ENCODE measurements around the gene NDUFB3.

NDUFB3 gene

GRCh38 chr2:201128933-201129505, 57.2 kb downstream of the NDUFB3 start:
- Mint-ChIP-seq H3K9me3 (no peaks in the 10 kb centered on the region), H3K36me3 (ENCODE audit: low read depth) (peaks cover 61% of the 10 kb centered on the region), H3K4me1 (ENCODE audit: low read depth) (peaks cover 69% of the 10 kb centered on the region), H3K4me3 (peak overlapping the region; percentile 86), H3K27ac (peak overlapping the region; percentile 96), H3K27me3 (ENCODE audit: low read depth) (no peaks in the 10 kb centered on the region)

- no peaks in the 10 kb centered on the region for H3K9me3 Mint-ChIP-seq
- no peaks in the 10 kb centered on the region for H3K27me3 Mint-ChIP-seq (ENCODE audit: low read depth)
- peaks cover 59% of the 10 kb centered on the region for H3K4me1 Mint-ChIP-seq (ENCODE audit: low read depth)
- H3K27ac Mint-ChIP-seq, result peak overlapping the region; percentile 92
- peak overlapping the region; percentile 86 for H3K4me3 Mint-ChIP-seq
- peaks cover 60% of the 10 kb centered on the region for H3K36me3 Mint-ChIP-seq (ENCODE audit: low read depth)
Observed at GRCh38 chr2:201130524-201131186, 58.9 kb downstream of the NDUFB3 start.

- Mint-ChIP-seq H3K4me3 (peak overlapping the region; percentile 86), H3K9me3 (no peaks in the 10 kb centered on the region), H3K27me3 (ENCODE audit: low read depth) (no peaks in the 10 kb centered on the region), H3K27ac (peak overlapping the region; percentile 90), H3K36me3 (ENCODE audit: low read depth) (peaks cover 65% of the 10 kb centered on the region), H3K4me1 (ENCODE audit: low read depth) (peaks cover 57% of the 10 kb centered on the region)
Observed at GRCh38 chr2:201132518-201132917, 60.7 kb downstream of the NDUFB3 start.
